Urinary bladder (tissue), 2 donors: Measurements from ENCODE around the gene GFY. TPM values are rescaled to one million over a fixed set of nuclear protein-coding genes. Genes with fewer than 3 reads are reported as not detected.

Experiments
- polyA plus RNA-seq: library from polyadenylated mRNA; stranded (reverse); fragments of 200-250 nt; gene quantifications from one replicate; pipeline ENCODE4 v1.2.3, GENCODE V29; 2013
- total RNA-seq: library from RNA; depleted of rRNA; stranded (reverse); fragments of >200 nt; gene quantifications from one replicate; pipeline ENCODE4 v1.2.3, GENCODE V29; 2014
- donor health status: healthy.

Gene GFY
- total and polyA plus RNA-seq, 2 donors, result not detected

Other genes with a start within 250 kb of the GFY start
- 0.26 TPM for gene SLC6A16, start 100.2 kb upstream of the GFY start, total RNA-seq
- 2.0 TPM for gene SLC6A16, start 100.2 kb upstream of the GFY start, polyA plus RNA-seq
- 6.5 TPM for gene CD37, start 90.0 kb upstream of the GFY start, total RNA-seq
- gene CD37, start 90.0 kb upstream of the GFY start, polyA plus RNA-seq, result 12.4 TPM
- gene TEAD2, start 63.0 kb upstream of the GFY start, total RNA-seq, result 21.1 TPM
- gene TEAD2, start 63.0 kb upstream of the GFY start, polyA plus RNA-seq, result 54.8 TPM
- gene DKKL1, start 61.5 kb upstream of the GFY start, total RNA-seq, result not detected
- gene DKKL1, start 61.5 kb upstream of the GFY start, polyA plus RNA-seq, result 0.46 TPM
- not detected for gene KASH5, start 37.1 kb upstream of the GFY start, total RNA-seq
- not detected for gene KASH5, start 37.1 kb upstream of the GFY start, polyA plus RNA-seq
- gene PTH2, start 1.9 kb upstream of the GFY start, total RNA-seq, result not detected
- gene PTH2, start 1.9 kb upstream of the GFY start, polyA plus RNA-seq, result not detected
- gene SLC17A7, start 16.1 kb downstream of the GFY start, total RNA-seq, result 0.85 TPM
- 2.1 TPM for gene SLC17A7, start 16.1 kb downstream of the GFY start, polyA plus RNA-seq
- 49.6 TPM for gene PIH1D1, start 26.4 kb downstream of the GFY start, total RNA-seq
- gene PIH1D1, start 26.4 kb downstream of the GFY start, polyA plus RNA-seq, result 69.6 TPM
- gene ALDH16A1, start 27.8 kb downstream of the GFY start, total RNA-seq, result 14.2 TPM
- gene ALDH16A1, start 27.8 kb downstream of the GFY start, polyA plus RNA-seq, result 34.7 TPM
- 3.4 TPM for gene FLT3LG, start 48.8 kb downstream of the GFY start, total RNA-seq
- 18.8 TPM for gene FLT3LG, start 48.8 kb downstream of the GFY start, polyA plus RNA-seq
- gene RPL13A, start 62.2 kb downstream of the GFY start, total RNA-seq, result 2,198 TPM
- gene RPL13A, start 62.2 kb downstream of the GFY start, polyA plus RNA-seq, result 3,726 TPM
- gene RPS11, start 71.0 kb downstream of the GFY start, total RNA-seq, result 1,853 TPM
- gene RPS11, start 71.0 kb downstream of the GFY start, polyA plus RNA-seq, result 3,946 TPM
- 118 TPM for gene FCGRT, start 87.3 kb downstream of the GFY start, total RNA-seq
- 200 TPM for gene FCGRT, start 87.3 kb downstream of the GFY start, polyA plus RNA-seq
- 50.2 TPM for gene RCN3, start 102.6 kb downstream of the GFY start, total RNA-seq
- 31.2 TPM for gene RCN3, start 102.6 kb downstream of the GFY start, polyA plus RNA-seq
- 33.0 TPM for gene NOSIP, start 155.2 kb downstream of the GFY start, total RNA-seq
- 67.2 TPM for gene NOSIP, start 155.2 kb downstream of the GFY start, polyA plus RNA-seq
- 1.6 TPM for gene PRRG2, start 155.9 kb downstream of the GFY start, total RNA-seq
- gene PRRG2, start 155.9 kb downstream of the GFY start, polyA plus RNA-seq, result 3.6 TPM
- 4.2 TPM for gene PRR12, start 165.8 kb downstream of the GFY start, total RNA-seq
- gene PRR12, start 165.8 kb downstream of the GFY start, polyA plus RNA-seq, result 20.3 TPM
- 11.8 TPM for gene RRAS, start 214.8 kb downstream of the GFY start, total RNA-seq
- 279 TPM for gene RRAS, start 214.8 kb downstream of the GFY start, polyA plus RNA-seq
- 8.3 TPM for gene SCAF1, start 216.8 kb downstream of the GFY start, total RNA-seq
- 42.3 TPM for gene SCAF1, start 216.8 kb downstream of the GFY start, polyA plus RNA-seq
- 31.9 TPM for gene IRF3, start 240.5 kb downstream of the GFY start, total RNA-seq
- gene IRF3, start 240.5 kb downstream of the GFY start, polyA plus RNA-seq, result 84.9 TPM
- gene BCL2L12, start 240.5 kb downstream of the GFY start, total RNA-seq, result 3.1 TPM
- gene BCL2L12, start 240.5 kb downstream of the GFY start, polyA plus RNA-seq, result 23.6 TPM